ENCODE measurements around the gene KCNK4. TPM values are rescaled to one million over a fixed set of nuclear protein-coding genes. Genes with fewer than 3 reads are reported as not detected.

Gene KCNK4
- total and polyA plus RNA-seq, 2 of the 13 experiments (the other 11 are each of a cell fraction or from before 2014, with no cell fraction given) = not detected

DNA sequence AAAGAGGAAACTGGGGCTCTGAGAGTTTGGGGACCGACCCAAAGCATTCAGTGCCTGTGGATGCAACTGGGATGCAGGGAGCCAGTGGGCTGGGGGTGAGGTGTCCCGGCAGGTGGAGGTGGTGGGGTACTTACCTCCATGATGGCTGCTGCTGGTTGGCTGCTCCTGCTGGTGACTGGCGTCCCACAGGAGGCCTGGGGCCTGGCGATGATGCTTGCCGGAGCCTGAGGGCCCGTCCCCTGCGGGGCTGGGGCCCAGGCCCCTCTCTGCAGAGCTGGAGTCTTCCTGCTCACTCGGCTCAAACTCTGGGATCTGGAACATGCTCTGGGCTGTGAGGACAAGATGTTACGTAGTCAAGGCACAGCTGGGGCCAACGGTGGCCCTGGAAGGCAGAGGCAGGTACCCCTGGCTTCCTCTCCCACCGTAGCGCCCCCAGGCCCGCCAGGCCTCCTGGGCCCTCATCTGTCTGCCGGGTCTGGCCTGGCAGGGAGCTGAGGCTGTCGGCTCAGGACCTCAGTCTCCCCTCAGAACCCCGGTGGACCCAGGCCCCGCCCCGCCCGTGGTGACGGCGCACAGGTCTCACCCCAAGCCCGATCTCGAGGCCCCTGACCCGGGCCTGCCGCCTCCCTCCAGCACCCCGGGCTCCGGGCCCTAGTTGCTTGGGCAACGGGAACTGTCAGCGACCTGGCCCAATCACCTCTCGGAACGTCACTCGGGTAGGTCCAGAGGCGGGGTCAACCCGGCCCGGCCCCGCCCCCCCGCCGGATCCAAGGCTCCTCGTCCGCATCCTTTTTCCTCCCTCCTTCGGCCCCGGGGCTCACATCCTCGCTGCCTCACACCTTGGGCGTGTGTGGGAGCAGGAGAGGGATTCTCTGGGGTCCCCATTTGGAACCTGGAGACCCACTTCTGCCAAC is 6.8 kb upstream of the KCNK4 start, which contains the start of gene BAD (continued):
- TF ChIP-seq, protein P1, sequence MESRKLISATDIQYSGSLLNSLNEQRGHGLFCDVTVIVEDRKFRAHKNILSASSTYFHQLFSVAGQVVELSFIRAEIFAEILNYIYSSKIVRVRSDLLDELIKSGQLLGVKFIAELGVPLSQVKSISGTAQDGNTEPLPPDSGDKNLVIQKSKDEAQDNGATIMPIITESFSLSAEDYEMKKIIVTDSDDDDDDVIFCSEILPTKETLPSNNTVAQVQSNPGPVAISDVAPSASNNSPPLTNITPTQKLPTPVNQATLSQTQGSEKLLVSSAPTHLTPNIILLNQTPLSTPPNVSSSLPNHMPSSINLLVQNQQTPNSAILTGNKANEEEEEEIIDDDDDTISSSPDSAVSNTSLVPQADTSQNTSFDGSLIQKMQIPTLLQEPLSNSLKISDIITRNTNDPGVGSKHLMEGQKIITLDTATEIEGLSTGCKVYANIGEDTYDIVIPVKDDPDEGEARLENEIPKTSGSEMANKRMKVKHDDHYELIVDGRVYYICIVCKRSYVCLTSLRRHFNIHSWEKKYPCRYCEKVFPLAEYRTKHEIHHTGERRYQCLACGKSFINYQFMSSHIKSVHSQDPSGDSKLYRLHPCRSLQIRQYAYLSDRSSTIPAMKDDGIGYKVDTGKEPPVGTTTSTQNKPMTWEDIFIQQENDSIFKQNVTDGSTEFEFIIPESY (CRISPR knock-in tag; IDR thresholded peaks at IDR 0.05) = no peak
- TF ChIP-seq HOXA3 (CRISPR knock-in tag; IDR thresholded peaks at IDR 0.05) (no peak; the same call in none of the 2 replicates), ZNF331 (CRISPR knock-in tag; IDR thresholded peaks at IDR 0.05) (no peak), ZNF124 (CRISPR knock-in tag; IDR thresholded peaks at IDR 0.05) (no peak), PTBP1 (IDR thresholded peaks at IDR 0.05; ENCODE audit: low read depth, low read length, poor library complexity, severe bottlenecking) (no peak), AHR (CRISPR knock-in tag; IDR thresholded peaks at IDR 0.05) (no peak), ZNF678 (CRISPR knock-in tag; IDR thresholded peaks at IDR 0.05) (no peak), CBFB (CRISPR knock-in tag; IDR thresholded peaks at IDR 0.05) (no peak), ELF1 (CRISPR knock-in tag; IDR thresholded peaks at IDR 0.05) (peak; percentile 37; the same call in 1 of the 2 replicates), ZBTB21 (CRISPR knock-in tag; IDR thresholded peaks at IDR 0.05) (no peak), ZNF720 (CRISPR knock-in tag; IDR thresholded peaks at IDR 0.05) (no peak), ZNF460 (CRISPR knock-in tag; IDR thresholded peaks at IDR 0.05; ENCODE audit: borderline replicate concordance) (0 out of 2 replicates have a peak, but pooled peaks have one; percentile 16), MYC (CRISPR knock-in tag; IDR thresholded peaks at IDR 0.05; ENCODE audit: borderline replicate concordance) (peak; percentile 50; the same call in 1 of the 2 replicates), ZNF329 (CRISPR knock-in tag; IDR thresholded peaks at IDR 0.05; ENCODE audit: low read depth) (no peak), NR1H2 (CRISPR knock-in tag; IDR thresholded peaks at IDR 0.05; ENCODE audit: borderline replicate concordance, low read depth) (no peak), ZNF546 (CRISPR knock-in tag; conservative IDR thresholded peaks at IDR 0.05) (no peak), FOSL1 (CRISPR knock-in tag; IDR thresholded peaks at IDR 0.05; ENCODE audit: borderline replicate concordance) (no peak)
- TF ChIP-seq, protein P2, sequence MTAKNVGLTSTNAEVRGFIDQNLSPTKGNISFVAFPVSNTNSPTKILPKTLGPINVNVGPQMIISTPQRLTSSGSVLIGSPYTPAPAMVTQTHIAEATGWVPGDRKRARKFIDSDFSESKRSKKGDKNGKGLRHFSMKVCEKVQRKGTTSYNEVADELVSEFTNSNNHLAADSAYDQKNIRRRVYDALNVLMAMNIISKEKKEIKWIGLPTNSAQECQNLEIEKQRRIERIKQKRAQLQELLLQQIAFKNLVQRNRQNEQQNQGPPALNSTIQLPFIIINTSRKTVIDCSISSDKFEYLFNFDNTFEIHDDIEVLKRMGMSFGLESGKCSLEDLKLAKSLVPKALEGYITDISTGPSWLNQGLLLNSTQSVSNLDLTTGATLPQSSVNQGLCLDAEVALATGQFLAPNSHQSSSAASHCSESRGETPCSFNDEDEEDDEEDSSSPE (CRISPR knock-in tag; IDR thresholded peaks at IDR 0.05) = no peak
- TF ChIP-seq, protein P3, sequence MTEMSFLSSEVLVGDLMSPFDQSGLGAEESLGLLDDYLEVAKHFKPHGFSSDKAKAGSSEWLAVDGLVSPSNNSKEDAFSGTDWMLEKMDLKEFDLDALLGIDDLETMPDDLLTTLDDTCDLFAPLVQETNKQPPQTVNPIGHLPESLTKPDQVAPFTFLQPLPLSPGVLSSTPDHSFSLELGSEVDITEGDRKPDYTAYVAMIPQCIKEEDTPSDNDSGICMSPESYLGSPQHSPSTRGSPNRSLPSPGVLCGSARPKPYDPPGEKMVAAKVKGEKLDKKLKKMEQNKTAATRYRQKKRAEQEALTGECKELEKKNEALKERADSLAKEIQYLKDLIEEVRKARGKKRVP (CRISPR knock-in tag; IDR thresholded peaks at IDR 0.05) = no peak
- TF ChIP-seq, protein P4, sequence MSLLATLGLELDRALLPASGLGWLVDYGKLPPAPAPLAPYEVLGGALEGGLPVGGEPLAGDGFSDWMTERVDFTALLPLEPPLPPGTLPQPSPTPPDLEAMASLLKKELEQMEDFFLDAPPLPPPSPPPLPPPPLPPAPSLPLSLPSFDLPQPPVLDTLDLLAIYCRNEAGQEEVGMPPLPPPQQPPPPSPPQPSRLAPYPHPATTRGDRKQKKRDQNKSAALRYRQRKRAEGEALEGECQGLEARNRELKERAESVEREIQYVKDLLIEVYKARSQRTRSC (CRISPR knock-in tag; IDR thresholded peaks at IDR 0.05; ENCODE audit: low read depth) = 0 out of 2 replicates have a peak, but pooled peaks have one; percentile 65
- TF ChIP-seq, protein P5, sequence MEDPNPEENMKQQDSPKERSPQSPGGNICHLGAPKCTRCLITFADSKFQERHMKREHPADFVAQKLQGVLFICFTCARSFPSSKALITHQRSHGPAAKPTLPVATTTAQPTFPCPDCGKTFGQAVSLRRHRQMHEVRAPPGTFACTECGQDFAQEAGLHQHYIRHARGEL (CRISPR knock-in tag; IDR thresholded peaks at IDR 0.05) = no peak
- TF ChIP-seq, protein P6, sequence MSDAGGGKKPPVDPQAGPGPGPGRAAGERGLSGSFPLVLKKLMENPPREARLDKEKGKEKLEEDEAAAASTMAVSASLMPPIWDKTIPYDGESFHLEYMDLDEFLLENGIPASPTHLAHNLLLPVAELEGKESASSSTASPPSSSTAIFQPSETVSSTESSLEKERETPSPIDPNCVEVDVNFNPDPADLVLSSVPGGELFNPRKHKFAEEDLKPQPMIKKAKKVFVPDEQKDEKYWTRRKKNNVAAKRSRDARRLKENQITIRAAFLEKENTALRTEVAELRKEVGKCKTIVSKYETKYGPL (CRISPR knock-in tag; IDR thresholded peaks at IDR 0.05) = no peak
- TF ChIP-seq, protein P7, sequence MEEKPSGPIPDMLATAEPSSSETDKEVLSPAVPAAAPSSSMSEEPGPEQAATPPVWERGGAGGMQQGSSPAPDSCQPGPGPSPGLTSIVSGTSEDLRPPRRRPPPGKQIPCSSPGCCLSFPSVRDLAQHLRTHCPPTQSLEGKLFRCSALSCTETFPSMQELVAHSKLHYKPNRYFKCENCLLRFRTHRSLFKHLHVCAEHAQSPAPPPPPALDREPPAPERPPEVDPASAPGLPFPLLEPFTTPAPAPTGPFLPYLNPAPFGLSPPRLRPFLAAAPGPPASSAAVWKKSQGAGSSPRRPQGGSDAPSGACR (CRISPR knock-in tag; IDR thresholded peaks at IDR 0.05) = peak; percentile 89

Measured in HepG2 (cell line).